GM20431 (cell line): ENCODE results near the gene SKIC8.

Experiments
- in situ Hi-C: fragments of 300-500 bp; cut with MseI, MboI; formaldehyde crosslinking; loops from one replicate; pipeline ENCODE4 v1.15.0; 2020; ENCODE audit warnings: low sequenced_read_pairs; ENCODE audit not compliant: unreplicated experiment

Gene SKIC8

GRCh38 chr15:78239811-78240210 is 59.6 kb downstream of the SKIC8 start:
- in situ Hi-C loops, result loop anchor here (25.0 kb wide), 1 partner anchor 278 kb away; no protein-coding TSS in a partner anchor

GRCh38 chr15:78237146-78237545 is 62.3 kb downstream of the SKIC8 start:
- in situ Hi-C loops, result loop anchor here (25.0 kb wide), 1 partner anchor 275 kb away; no protein-coding TSS in a partner anchor

- in situ Hi-C loops, result loop anchor here (25.0 kb wide), 1 partner anchor 274 kb away; no protein-coding TSS in a partner anchor
Measured at GRCh38 chr15:78236491-78236890, 62.9 kb downstream of the SKIC8 start.

- in situ Hi-C loops, result loop anchor here (25.0 kb wide), 1 partner anchor 272 kb away; no protein-coding TSS in a partner anchor
Measured at GRCh38 chr15:78234515-78235040, 64.8 kb downstream of the SKIC8 start, which contains the start of gene ACSBG1. ACSBG1 (minus strand) TSS chr15:78234565; CDS start chr15:78234501, 64 bp downstream.

GRCh38 chr15:78233496-78233895 is 65.9 kb downstream of the SKIC8 start:
- in situ Hi-C loops, result loop anchor here (25.0 kb wide), 1 partner anchor 271 kb away; no protein-coding TSS in a partner anchor
